K562 (cell line): Measurements from ENCODE around the gene AMPD3. TPM values are rescaled to one million over a fixed set of nuclear protein-coding genes. Genes with fewer than 3 reads are reported as not detected.
A peak's percentile ranks its signal among the peaks of the same experiment; 100 is the strongest.

Experiments used
- BCL6 ChIP-seq: fragments of 250-450 bp; sonication (Bioruptor Pico); IDR thresholded peaks from 2 replicates; pipeline ENCODE4 v1.4.0; 2020
- BHLHE40 ChIP-seq: IDR thresholded peaks from 2 replicates; pipeline ENCODE4 v1.6.1; 2011; ENCODE audit warnings: low read length, improper control_type of control experiment
- CC2D1A ChIP-seq: fragments of 450-650 bp; IDR thresholded peaks from 2 replicates; pipeline ENCODE4 v1.6.1; 2017; ENCODE audit warnings: mild to moderate bottlenecking
- CHD7 ChIP-seq: fragments of 200-600 bp; sonication (generic); IDR thresholded peaks from one replicate; pipeline ENCODE4 v1.6.1; 2012; ENCODE audit warnings: mild to moderate bottlenecking, low read depth, low read length, inconsistent platforms
- DNMT1 ChIP-seq: fragments of 450-650 bp; IDR thresholded peaks from 2 replicates; pipeline ENCODE4 v1.6.1; 2016; ENCODE audit warnings: antibody characterized with exemption, mild to moderate bottlenecking
- GTF2E2 ChIP-seq: fragments of 200-800 bp; sonication (Bioruptor generic); IDR thresholded peaks from 2 replicates; pipeline ENCODE4 v1.6.1; 2016; ENCODE audit warnings: missing genetic modification characterization, missing compliant biosample characterization
- HNRNPUL1 ChIP-seq: fragments of 200-400 bp; formaldehyde crosslinking; IDR thresholded peaks from 2 replicates; pipeline ENCODE4 v1.6.1; 2017; ENCODE audit warnings: low read length
- KLF13 ChIP-seq: fragments of 450-650 bp; IDR thresholded peaks from 2 replicates; pipeline ENCODE4 v1.6.1; 2016; ENCODE audit warnings: missing genetic modification characterization, low read depth, mild to moderate bottlenecking, missing compliant biosample characterization, moderate library complexity, borderline replicate concordance
- MAX ChIP-seq: sonication (generic); formaldehyde crosslinking; IDR thresholded peaks from 2 replicates; pipeline ENCODE4 v1.9.0; 2022; ENCODE audit warnings: mild to moderate bottlenecking, missing genetic modification reagents
- RCOR1 ChIP-seq, 2 experiments: IDR thresholded peaks; 2 replicates each; pipeline ENCODE4 v1.6.1; 2012; ENCODE audit warnings: low read depth in 2 of 2, low read length in 2 of 2, borderline replicate concordance in 1 of 2, improper control_type of control experiment in 1 of 2
- THRA ChIP-seq: fragments of 450-650 bp; IDR thresholded peaks from 2 replicates; pipeline ENCODE4 v1.6.1; 2017; ENCODE audit warnings: mild to moderate bottlenecking, moderate library complexity
- ZBTB49 ChIP-seq: sonication (generic); formaldehyde crosslinking; IDR thresholded peaks from 2 replicates; pipeline ENCODE4 v1.8.0; 2022; ENCODE audit warnings: missing genetic modification reagents, mild to moderate bottlenecking, borderline replicate concordance
- ZNF282 ChIP-seq: sonication (generic); formaldehyde crosslinking; IDR thresholded peaks from 2 replicates; pipeline ENCODE4 v1.8.1; 2023; ENCODE audit warnings: missing genetic modification reagents
- ZNF384 ChIP-seq: IDR thresholded peaks from 2 replicates; pipeline ENCODE4 v1.6.1; 2012; ENCODE audit warnings: low read depth, low read length, improper control_type of control experiment
- ZNF57 ChIP-seq: fragments of 450-650 bp; formaldehyde crosslinking; IDR thresholded peaks from 2 replicates; pipeline ENCODE4 v1.4.0; 2020; ENCODE audit warnings: mild to moderate bottlenecking, moderate library complexity
- polyA plus RNA-seq, 8 experiments: library from polyadenylated mRNA; depleted of rRNA in 4 of 8; stranded (reverse) in 5 of 8; unstranded in 3 of 8; fragments of >200 nt; fragmentation: Nextera tagmentation in 2 of 8; fragmentation: Illumina TruSeq in 1 of 8; extraction: Ambion mirVana in 2 of 8; extraction: Trizol in 1 of 8; gene quantifications; 2 replicates each; pipeline versions ENCODE4 v1.2.1 to v1.2.3, GENCODE V29; 2011 to 2014; ENCODE audit warnings: inconsistent platforms in 1 of 8, missing spikeins in 1 of 8
- total RNA-seq, 7 experiments: library from RNA; depleted of rRNA in 6 of 7; stranded (reverse); fragments of >200 nt in 6 of 7; fragmentation: Illumina TruSeq in 2 of 7; extraction: Trizol in 2 of 7; gene quantifications; 2 replicates each; pipeline versions ENCODE4 v1.2.1 to v1.2.3, GENCODE V29; 2011 to 2021; ENCODE audit warnings: low replicate concordance in 1 of 7

The AMPD3 gene
- total and polyA plus RNA-seq, 9 of the 15 experiments (the other 6 are each of a cell fraction or from before 2014, with no cell fraction given), result 4.4 to 23.6 (median 11.2) TPM

- TF ChIP-seq KLF13 (tag) (no peak), BCL6 (CRISPR knock-in tag) (no peak), CC2D1A (no peak), ZNF384 (no peak), MAX (no peak), GTF2E2 (no peak), DNMT1 (no peak), ZNF282 (CRISPR knock-in tag) (no peak), RCOR1 (IDR thresholded peaks at IDR 0.05; ENCODE audit: borderline replicate concordance in 1 of 2, low read depth in 2 of 2, low read length in 2 of 2) (peak in 1 of 2 experiments; percentile 36; a peak in 1 of 4 replicates), CHD7 (no peak), BHLHE40 (peak; percentile 55), THRA (no peak), HNRNPUL1 (no peak), ZNF57 (CRISPR knock-in tag) (no peak), ZBTB49 (CRISPR knock-in tag) (no peak)
These were observed 44.2 kb upstream of the AMPD3 start (continued) for GRCh38 chr11:10410844-10411200.
